Choroid plexus epithelial cell (primary cell): ENCODE results near the gene DAB1.
A peak's percentile ranks its signal among the peaks of the same experiment; 100 is the strongest.

ENCODE experiments used
- DNase-seq: peaks from one replicate; pipeline ENCODE4 v3.0.0-alpha.2; 2010; ENCODE audit warnings: low read depth
- H3K4me3 ChIP-seq: 2 replicates; pipeline ENCODE4 v1.5.1; 2011; ENCODE audit warnings: low read depth, mild to moderate bottlenecking, control low read depth, low read length, moderate library complexity
- CTCF ChIP-seq: conservative IDR thresholded peaks from 2 replicates; pipeline ENCODE4 v1.5.1; 2011; ENCODE audit warnings: low read depth, mild to moderate bottlenecking, control low read depth, inconsistent platforms, low read length, moderate library complexity

DAB1 gene

DNA sequence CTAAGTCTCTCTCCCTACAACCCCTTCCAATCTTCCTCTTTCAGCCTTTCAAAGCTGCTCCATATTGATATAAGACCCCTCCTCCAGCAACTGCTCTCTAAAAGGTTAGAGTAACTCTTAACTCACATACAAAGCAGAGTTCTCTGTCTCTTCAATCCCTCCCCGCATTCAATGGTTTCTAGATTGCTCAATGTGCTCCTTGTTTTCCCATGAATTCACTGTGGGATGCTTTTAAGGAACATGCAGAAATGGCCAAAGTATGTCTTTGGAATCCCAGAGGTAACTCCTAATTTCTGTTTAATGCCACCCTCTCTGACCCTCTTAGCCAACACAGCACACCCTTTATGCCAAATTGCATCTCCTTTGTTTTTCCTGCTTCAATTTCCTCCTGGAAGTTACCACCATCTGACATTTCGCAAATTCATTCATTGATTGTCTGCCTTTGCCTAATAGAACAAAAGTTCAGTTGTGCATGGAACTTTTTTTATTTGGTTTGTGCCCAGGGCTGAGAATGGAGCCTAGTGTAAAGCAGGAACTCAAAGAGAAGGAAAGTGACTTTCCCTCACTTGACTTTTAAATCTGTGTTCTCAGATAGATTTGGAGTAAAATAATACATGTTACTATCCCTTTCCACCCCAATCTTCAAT is 285.3 kb downstream of the DAB1 start:
- H3K4me3 ChIP-seq = no peak overlapping the region
- no peak for DNase-seq
- TF ChIP-seq CTCF = no peak

DNA sequence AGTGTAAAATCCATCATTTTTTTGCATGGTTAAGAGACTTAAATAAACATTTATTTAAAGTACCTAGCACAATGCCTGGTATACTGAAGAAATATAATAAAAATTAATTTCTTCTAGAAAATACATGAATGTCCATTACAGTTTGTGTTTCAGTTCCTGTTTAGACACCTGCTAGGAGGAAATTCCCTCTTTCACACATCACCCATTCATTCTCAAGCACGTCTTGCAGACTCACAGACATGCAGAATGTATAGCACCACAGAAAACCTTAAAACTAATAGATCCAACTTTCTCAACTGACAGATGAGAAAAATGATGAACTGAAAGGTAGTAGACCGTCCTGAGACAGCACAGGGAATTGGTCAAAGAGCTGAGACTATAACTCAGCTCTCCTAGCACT is 285.9 kb downstream of the DAB1 start:
- no peak overlapping the region for H3K4me3 ChIP-seq
- no peak for DNase-seq
- no peak for TF ChIP-seq CTCF

GRCh38 chr1:57134803-57135202 is 289.1 kb downstream of the DAB1 start:
- no peak for DNase-seq

GRCh38 chr1:57133686-57134085 is 290.2 kb downstream of the DAB1 start:
- DNase-seq = peak; percentile 24
- H3K4me3 ChIP-seq = no peak overlapping the region
- TF ChIP-seq CTCF = no peak

More at GRCh38 chr1:57134803-57135202, 289.1 kb downstream of the DAB1 start:
- no peak for TF ChIP-seq CTCF
- no peak overlapping the region for H3K4me3 ChIP-seq

DNA sequence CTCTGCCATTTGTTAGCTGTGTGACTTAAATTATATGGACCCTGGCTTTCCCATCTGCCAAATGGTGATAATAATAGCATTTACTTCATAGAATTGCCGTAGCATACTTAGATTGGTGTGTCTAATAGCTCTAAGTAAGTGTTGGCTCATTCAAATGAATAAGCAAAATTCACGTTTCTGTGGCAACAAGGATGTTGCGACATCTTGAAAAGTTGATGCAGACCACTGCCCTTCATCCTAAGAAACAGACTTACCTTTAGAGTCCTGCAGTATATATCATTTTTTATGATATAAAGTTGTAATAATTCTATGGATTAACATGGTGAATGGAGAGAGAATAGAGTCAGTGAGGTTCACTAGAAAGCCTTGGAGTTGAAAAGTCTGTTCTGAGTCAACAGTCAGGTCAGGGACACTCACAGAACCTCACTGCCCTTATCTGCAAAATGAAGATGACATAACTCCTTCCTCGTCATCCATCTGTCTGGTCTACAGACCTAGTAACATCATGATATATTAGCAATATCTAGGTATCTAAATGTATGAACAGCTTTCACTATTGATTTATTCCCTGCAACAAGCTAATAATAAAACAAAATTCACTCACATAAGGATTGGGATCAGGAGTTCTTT is 290.8 kb downstream of the DAB1 start:
- peak; percentile 8 for DNase-seq
- no peak overlapping the region for H3K4me3 ChIP-seq

DNA sequence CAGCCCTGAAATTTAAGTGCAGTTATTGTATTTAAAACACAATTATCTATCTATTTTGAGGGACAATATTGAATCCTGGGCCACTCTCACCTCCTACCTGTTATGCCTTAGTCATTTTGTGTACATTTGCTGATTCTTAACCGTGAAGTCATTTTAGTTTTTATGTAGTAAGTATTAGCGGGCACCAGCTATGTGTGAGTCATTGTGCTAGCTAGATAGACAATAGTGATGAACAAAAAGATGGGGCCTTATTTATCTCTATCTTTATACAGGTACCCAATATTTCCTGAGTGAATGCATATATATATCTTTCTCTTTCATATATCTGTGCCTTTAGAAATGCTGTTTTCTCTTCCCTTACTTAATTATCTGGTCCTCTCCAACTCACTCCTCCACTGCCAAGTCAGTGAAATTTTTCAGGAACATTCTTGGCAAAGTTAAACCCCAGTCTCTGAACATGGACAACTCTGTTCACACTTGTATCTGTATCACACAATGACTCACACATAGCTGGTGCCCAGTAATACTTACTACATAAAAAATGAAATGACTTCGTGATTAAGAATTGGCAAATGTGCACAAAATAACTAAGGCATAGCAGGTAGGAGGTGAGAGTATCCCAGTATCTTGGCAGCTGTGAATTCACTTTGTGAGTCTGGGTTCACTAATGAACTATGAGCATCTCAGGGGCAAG is 292.0 kb downstream of the DAB1 start:
- DNase-seq = peak; percentile 13
- no peak for TF ChIP-seq CTCF
- H3K4me3 ChIP-seq = no peak overlapping the region

More for the DNA sequence above, 290.8 kb downstream of the DAB1 start:
- no peak for TF ChIP-seq CTCF
